SK-N-MC (cell line): Measurements from ENCODE around the gene RAB24.

ENCODE experiments used
- EZH2 ChIP-seq: fragments of 200-600 bp; sonication (generic); IDR thresholded peaks from one replicate; pipeline ENCODE4 v1.6.1; 2017; ENCODE audit warnings: antibody characterized with exemption
- FOXP2 ChIP-seq: optimal IDR thresholded peaks from 2 replicates; pipeline ENCODE3; 2011; ENCODE audit warnings: mild to moderate bottlenecking, moderate library complexity; ENCODE audit not compliant: insufficient read depth; ENCODE audit errors: extremely low read length, control extremely low read depth
- POLR2AphosphoS5 ChIP-seq: IDR thresholded peaks from 2 replicates; pipeline ENCODE4 v1.6.1; 2012; ENCODE audit warnings: mild to moderate bottlenecking, low read depth, low read length, borderline replicate concordance

DNA sequence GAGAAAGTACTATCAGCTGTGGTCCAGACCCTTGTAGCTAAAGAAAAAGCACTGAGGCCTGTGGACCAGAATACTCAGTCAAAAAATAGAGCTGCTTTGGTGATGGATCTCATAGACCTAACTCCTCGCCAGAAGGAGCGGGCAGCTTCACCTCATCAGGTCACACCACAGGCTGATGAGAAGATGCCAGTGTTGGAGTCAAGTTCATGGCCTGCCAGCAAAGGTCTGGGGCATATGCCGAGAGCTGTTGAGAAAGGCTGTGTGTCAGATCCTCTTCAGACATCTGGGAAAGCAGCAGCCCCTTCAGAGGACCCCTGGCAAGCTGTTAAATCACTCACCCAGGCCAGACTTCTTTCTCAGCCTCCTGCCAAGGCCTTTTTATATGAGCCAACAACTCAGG is 8.9 kb downstream of the RAB24 start:
- TF ChIP-seq EZH2, result no peak
- TF ChIP-seq POLR2AphosphoS5, result no peak
- TF ChIP-seq FOXP2, result no peak
